Astrocyte (in vitro differentiated cells and primary cell): ENCODE measurements around the gene AGBL4.

Source experiments
- CTCF ChIP-seq: IDR thresholded peaks from 2 replicates; pipeline ENCODE4 v1.5.1; 2011; ENCODE audit warnings: low read depth, mild to moderate bottlenecking, inconsistent platforms, low read length, moderate library complexity; ENCODE audit not compliant: insufficient read depth
- EZH2 ChIP-seq: IDR thresholded peaks from 2 replicates; pipeline ENCODE4 v1.6.1; 2012; ENCODE audit warnings: mild to moderate bottlenecking, low read length, inconsistent platforms; ENCODE audit not compliant: insufficient read depth

GRCh38 chr1:49448200-49448599 is 575.6 kb downstream of the AGBL4 start:
- TF ChIP-seq CTCF: no peak
- TF ChIP-seq EZH2: no peak
